Measurements from ENCODE around the gene PLIN4. TPM values are rescaled to one million over a fixed set of nuclear protein-coding genes. Genes with fewer than 3 reads are reported as not detected.

PLIN4 gene
- total RNA-seq, 4 donors from 2014 or later = 1.4 to 6.7 (median 2.4) TPM

DNA sequence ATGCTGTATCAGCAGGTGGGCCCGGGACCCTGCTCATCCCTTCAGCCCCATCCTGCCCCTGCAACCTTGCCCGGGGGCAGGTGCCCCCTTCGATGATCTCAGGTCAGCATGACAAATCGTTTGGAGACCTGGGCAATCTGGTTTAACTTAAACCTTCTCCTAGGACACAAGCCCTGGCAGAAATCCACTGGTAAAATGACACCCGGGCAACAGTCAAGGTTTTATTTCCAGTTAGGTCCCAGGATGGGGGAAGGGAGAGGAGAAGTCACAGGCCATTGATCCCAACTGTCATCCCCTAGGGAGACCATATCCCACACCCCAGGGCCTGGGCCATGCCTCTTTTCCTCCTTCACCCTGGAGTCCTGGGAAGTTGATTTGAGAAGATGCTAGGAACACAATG, 18.5 kb upstream of the PLIN4 start:
- no peak for DNase-seq
- H3K27ac ChIP-seq = no peak overlapping the region
- H3K4me1 ChIP-seq = peaks cover 14 to 54% (median 24%) of the 10 kb centered on the region in 3 donors
- H3K9me3 ChIP-seq = no peaks in the 10 kb centered on the region
- intact Hi-C loops (cut with DNase I) = no loop called here
- TF ChIP-seq, protein P1, sequence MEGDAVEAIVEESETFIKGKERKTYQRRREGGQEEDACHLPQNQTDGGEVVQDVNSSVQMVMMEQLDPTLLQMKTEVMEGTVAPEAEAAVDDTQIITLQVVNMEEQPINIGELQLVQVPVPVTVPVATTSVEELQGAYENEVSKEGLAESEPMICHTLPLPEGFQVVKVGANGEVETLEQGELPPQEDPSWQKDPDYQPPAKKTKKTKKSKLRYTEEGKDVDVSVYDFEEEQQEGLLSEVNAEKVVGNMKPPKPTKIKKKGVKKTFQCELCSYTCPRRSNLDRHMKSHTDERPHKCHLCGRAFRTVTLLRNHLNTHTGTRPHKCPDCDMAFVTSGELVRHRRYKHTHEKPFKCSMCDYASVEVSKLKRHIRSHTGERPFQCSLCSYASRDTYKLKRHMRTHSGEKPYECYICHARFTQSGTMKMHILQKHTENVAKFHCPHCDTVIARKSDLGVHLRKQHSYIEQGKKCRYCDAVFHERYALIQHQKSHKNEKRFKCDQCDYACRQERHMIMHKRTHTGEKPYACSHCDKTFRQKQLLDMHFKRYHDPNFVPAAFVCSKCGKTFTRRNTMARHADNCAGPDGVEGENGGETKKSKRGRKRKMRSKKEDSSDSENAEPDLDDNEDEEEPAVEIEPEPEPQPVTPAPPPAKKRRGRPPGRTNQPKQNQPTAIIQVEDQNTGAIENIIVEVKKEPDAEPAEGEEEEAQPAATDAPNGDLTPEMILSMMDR (IDR thresholded peaks at IDR 0.05) = no peak
- no peak for TF ChIP-seq POLR2A (IDR thresholded peaks at IDR 0.05)
- H3K36me3 ChIP-seq = no peaks in the 10 kb centered on the region
- H3K4me3 ChIP-seq = no peak overlapping the region
- 20 to 56% methylated on average over 1 to 2 of the region's 5 CpGs for WGBS, 2 donors
- peaks cover 0 to 47% (median 0%) of the 10 kb centered on the region in 4 donors for H3K27me3 ChIP-seq

- Histone ChIP-seq H3K9me3 (no peaks in the 10 kb centered on the region), H3K27me3 (peaks cover 0 to 41% (median 0%) of the 10 kb centered on the region in 4 donors), H3K36me3 (no peaks in the 10 kb centered on the region), H3K4me1 (peaks cover 10 to 44% (median 21%) of the 10 kb centered on the region in 3 donors), H3K4me3 (peak within 1 kb of the TSS in 3 of 4 donors; percentile 12 to 54 (median 39)), H3K27ac (peak within 1 kb of the TSS in 2 of 4 donors; percentile 36 to 43)
- TF ChIP-seq, protein P1 (IDR thresholded peaks at IDR 0.05) = no peak
- TF ChIP-seq POLR2A (IDR thresholded peaks at IDR 0.05) = no peak
- intact Hi-C loops (cut with DNase I) = no loop called here
- DNase-seq = no peak
- 10 to 17% methylated on average over 9 to 19 of the region's 49 CpGs for WGBS, 2 donors
These were observed 16.8 kb upstream of the PLIN4 start, which contains the start of gene PLIN5 for GRCh38 chr19:4534836-4535658. Gene PLIN5, minus strand, starts transcription at chr19:4535224. Its CDS starts 1,150 bp downstream, at chr19:4534074.

DNA sequence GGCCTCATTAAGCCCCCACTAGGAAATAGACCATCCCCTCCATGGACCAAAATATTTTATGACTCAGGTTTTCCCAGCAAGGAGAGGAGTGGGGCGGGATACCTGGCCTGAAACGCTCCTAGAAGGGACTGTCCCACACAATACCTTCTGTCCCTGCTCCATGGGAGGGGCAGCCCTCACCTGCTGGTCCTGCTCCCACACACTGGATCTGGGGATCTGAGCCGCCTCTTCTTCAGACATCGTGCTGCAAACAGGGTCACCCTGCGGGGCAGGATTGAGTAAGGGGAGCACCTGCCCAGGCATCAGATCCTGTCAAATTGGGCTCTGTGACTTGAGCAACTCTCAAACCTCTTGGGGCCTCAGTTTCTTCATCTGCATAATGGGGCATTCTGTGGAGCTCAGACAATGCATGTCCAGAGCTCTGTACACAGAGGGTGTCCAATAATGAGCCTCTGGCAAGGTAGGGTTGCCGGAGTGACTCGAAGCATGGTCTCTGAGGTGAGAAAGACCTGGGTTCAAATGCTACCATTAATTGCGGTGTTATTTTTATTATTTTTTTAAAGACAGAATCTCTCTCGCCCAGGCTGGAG, 15.6 kb upstream of the PLIN4 start:
- Histone ChIP-seq H3K9me3 (no peaks in the 10 kb centered on the region), H3K36me3 (no peaks in the 10 kb centered on the region), H3K27ac (no peak overlapping the region), H3K27me3 (peaks cover 0 to 31% (median 0%) of the 10 kb centered on the region in 4 donors), H3K4me1 (peaks cover 8 to 33% (median 17%) of the 10 kb centered on the region in 3 donors), H3K4me3 (no peak overlapping the region)
- no peak for DNase-seq
- intact Hi-C loops (cut with DNase I) = no loop called here
- 79 to 81% methylated on average over 6 of the region's 9 CpGs for WGBS, 2 donors
- no peak for TF ChIP-seq POLR2A (IDR thresholded peaks at IDR 0.05)
- TF ChIP-seq, protein P1 (IDR thresholded peaks at IDR 0.05) = no peak

GRCh38 chr19:4533334-4533733, 15.0 kb upstream of the PLIN4 start:
- H3K4me1 ChIP-seq = peaks cover 8 to 28% (median 16%) of the 10 kb centered on the region in 3 donors
- H3K27me3 ChIP-seq = peaks cover 0 to 26% (median 0%) of the 10 kb centered on the region in 4 donors
- no peak overlapping the region for H3K4me3 ChIP-seq
- DNase-seq = no peak
- intact Hi-C loops (cut with DNase I) = no loop called here
- TF ChIP-seq POLR2A (IDR thresholded peaks at IDR 0.05) = no peak
- TF ChIP-seq, protein P1 (IDR thresholded peaks at IDR 0.05) = no peak
- 59 to 64% methylated on average over 4 to 8 of the region's 9 CpGs for WGBS, 2 donors
- no peak overlapping the region for H3K27ac ChIP-seq
- H3K9me3 ChIP-seq = no peaks in the 10 kb centered on the region
- H3K36me3 ChIP-seq = no peaks in the 10 kb centered on the region
